Measurements from ENCODE around the gene SFT2D1.

The SFT2D1 gene

DNA sequence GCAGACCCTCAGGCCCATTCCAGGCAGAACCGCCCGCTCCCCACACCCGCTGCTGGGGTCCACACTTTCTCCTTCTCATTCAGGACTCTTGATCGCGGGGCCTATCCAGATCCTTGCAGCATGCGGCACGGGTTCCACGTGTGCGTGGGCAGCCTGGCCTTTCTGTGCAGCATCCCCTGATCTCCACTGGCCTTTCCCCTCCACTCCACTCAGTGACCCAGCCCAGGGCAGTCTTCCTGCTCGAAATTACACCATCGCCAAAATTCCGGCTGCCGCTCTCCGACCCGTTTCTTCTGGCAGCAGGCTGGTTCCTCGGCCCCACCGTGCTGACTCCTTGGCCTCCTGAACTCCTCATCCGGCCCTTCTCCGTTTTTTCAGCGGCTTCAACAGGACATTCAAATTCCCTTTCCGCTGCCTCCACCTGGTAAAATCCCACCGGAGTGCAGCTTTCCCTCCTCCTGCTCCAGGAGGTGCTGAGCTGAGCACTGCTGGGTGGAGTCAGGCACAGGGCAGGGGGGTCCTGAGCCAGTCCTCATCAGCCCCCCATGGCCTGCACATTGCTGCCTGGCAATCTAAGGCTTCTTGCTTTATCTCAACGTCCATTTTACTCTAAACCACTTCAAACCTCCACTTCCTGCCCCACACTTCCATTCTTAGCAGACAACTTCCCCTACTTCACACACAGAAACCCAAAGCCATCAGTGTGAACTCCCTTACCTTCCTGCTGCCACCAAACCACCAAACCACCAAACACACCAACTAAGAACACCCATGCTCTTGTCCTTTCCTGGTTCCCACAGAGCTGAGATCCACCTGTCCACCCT is 9.0 kb downstream of the SFT2D1 start:
- no peak for DNase-seq

DNA sequence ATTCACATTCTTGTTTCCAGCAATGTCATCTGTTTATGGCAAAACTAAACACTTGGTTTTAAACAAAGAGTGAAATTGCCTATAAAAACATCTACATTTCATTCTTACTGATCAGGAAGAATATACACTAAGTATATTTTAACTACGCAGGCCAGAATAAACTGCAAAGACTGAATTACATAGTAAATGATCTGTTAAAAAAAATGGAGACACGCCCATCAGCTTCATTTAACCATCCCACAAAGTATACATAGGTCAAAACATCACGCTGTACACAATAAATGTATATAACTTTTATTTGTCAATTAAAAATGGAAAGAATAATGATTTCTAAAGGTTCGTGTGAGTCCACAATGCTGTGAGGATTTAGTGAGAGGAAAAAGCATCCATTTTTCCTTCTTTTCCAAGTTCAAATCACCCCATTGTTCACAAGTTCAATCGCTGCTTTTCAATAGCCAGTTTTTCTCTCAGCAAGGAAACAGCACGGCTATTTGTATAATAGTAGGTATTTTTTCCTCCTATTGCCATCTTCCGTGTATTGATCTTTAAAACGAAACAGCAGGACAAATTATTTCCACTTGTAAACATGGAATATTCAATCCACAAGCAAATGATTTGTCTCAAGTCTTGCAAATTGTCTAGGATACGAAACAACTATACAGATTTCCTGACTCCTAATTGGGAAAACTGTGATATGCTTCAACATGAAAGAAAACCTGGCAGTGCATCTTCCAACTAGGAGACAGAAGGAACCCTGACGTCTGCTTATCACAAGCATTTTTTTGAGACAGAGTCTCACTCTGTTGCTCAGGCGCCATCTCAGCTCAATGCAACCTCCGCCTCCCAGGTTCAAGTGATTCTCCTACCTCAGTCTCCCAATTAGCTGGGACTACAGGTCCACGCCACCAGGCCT is 10.6 kb downstream of the SFT2D1 start:
- no peak for DNase-seq

DNA sequence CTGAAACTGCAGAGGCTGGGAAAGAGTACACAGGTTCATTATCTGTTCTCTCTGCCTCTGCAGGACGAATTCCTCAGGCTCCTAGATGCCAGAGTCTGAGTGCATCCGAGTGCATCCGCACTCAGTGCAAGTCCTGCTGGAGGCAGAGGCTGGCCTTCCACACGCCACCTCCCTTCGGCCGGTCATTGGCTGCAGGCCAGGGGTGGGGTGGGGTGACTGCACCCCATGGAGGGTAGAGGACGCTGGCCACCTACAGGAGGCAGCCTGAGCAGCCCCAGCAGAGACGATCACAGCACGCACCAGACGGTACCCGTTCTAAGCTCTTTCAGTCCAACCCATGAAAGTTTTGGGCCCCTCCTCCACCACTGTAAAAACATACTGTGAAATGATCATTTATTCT is 11.7 kb downstream of the SFT2D1 start:
- no peak for DNase-seq

DNA sequence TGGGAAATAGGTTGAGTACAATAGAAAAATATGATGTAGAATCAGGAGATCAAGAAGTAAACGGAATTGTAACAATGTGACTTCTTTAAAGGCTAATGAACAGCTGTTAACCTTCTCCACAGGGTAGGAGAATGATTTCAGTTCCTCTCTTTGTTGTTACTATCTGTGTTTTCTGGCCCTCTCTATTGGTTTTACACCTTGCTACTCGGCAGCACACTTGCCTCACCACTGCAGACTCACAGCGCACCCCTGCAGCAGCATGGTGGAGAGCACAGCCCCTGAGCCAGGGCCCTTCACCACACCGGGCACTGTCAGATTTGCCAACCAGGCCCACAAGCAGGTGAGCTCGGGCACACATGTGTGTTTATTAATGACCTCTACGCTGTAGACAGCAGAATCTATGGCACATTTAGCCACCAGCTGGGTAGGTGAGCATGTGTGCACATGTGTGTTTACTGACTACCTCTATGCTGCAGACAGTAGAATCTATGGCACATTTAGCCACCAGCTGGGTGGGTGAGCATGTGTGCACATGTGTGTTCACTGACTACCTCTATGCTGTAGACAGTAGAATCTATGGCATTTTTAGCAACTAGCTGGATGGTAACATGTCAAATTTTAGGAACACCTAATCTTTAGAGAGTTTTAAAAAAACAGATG is 16.8 kb downstream of the SFT2D1 start:
- no peak for DNase-seq

DNA sequence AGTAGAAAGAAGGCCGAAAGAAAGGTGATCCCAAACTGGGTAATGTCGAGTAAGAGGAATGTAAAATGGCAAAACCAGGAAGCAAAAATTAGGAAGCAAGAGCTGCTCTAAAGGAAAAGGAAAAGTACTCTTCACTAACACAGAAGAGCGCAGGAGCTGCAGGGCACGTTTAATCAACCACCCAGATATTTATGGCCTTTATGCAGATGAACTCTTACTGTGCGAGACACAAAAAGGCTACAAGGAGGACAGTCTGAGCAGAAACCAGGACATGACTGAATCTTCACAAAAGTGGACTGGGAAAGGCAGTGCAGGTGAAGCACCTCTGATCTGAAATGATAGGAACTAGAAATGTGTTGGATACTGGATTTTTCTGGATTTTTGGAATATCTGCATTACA is 18.9 kb downstream of the SFT2D1 start:
- no peak for DNase-seq

DNA sequence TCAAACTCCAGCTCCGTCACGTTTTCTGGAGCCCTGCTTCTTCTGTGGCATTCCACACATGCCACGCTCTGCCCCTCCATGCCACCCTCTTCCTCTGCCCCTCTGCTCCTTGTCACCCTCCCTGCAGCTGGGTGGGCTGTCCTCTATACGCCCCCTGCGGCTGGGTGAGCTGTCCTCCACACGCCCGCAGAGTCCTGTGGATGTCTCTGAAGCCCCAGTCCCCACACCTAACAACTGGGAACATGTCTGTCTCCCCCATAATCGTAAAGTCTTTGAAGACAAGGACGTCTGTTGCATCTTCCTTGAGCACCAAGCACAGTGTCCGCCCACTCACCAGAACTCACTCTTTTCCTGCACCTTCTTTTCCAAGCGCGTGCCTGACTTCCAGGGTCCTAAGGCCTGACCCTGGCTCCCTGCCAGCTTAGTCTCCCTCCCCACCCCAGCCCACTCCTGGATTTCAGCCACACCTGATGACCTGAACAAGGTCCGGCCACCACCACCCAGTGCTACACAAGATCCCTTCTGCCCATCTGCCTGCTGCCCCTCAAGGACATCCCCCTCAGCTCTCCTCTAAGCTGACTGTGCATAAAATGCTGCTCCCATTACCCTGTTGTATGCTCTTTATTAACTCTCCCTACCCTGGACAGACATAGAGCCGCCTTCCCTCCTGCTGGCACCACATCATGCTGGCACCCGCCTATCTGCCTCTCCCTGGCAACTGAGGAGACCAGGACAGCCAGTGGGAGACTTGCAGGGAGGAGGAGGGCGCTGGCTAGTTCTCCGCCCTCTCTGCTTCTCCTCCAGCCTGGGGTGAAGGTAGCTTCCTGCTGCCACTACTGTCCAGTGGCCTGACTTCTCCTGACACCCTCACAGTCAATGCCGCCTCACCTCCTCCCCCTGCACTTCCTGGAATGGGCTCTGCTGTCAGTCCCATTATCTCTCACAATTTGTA is 23.4 kb downstream of the SFT2D1 start:
- DNase-seq = peak; percentile 40

DNA sequence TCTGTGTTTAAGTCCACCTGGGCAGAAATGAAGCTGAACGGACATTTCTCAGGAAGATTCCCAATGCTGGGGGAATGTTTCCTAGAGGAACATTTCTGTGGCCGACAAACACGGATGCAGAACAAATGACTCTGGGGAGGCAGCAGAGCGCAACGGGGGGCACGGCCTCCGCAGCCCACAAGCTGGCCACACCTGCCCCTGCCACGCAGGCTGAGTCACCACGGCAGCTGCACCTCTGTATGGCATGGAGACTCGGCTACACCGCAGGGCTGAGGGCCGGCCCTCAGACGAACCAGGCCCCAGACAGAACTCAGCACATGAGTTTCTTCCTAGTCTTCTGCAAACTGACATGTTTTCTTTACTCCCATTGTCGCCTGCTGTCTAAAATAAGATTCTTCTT is 24.1 kb downstream of the SFT2D1 start:
- DNase-seq = peak; percentile 17

DNA sequence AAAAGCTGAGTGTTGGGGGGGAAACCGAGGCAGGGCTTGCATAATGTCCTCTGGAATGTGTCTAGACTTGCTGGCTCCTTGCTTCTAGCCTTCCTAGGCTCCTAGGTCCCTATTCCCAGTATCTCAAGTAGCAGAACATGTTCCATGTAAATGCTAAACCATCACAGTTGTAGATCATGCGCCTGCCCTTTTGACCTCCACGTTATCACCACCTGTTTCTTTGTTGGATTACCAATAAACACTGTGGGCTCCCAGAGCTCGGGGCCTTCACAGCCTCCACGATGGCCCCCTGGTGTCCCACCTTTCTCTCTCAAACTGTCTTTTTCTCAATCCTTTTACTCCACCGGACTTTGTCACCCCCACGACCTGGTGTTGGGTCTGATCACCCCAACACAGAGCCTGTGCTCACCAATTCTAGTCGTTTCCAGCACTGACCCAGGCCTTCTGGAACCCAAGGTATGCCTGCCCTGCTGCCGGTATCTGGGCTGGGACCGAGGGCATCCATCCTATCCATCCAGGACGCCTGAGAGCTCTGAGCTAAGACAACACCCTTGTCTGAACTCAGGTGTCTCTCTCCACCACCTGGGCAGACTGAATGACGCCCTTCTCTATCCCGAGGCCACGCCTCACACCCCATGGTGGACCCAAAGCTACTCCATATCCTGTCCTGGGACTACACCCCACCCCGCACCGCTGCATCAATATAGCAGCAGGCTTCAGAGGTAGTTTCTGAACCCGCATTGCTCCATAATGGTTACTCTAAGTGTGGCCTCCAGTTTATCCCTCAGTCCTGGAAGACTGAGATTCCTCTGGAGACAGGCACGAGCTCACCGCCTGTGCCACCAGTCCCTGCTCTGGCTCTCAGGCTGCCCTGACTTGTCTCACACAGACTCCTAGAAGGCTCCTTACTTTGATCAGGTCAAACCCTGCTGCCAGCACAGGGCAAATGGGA is 24.8 kb downstream of the SFT2D1 start:
- no peak for DNase-seq

DNA sequence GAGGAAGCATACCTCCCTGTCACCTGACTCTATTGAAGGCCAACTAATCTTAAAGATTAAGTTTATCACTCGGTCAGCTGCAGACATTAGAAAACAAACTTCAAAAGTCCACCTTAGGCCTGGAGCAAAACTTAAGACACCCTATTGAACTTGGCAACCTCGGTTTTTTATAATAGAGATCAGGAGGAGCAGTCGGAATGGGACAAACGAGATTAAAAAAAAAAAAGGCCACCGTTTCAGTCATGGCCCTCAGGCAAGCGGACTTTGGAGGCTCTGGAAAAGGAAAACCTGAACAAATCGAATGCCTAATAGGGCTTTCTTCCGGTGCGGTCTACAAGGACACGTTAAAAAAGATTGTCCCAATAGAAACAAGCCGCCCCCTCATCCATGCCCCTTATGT is 26.9 kb downstream of the SFT2D1 start:
- no peak for DNase-seq

DNA sequence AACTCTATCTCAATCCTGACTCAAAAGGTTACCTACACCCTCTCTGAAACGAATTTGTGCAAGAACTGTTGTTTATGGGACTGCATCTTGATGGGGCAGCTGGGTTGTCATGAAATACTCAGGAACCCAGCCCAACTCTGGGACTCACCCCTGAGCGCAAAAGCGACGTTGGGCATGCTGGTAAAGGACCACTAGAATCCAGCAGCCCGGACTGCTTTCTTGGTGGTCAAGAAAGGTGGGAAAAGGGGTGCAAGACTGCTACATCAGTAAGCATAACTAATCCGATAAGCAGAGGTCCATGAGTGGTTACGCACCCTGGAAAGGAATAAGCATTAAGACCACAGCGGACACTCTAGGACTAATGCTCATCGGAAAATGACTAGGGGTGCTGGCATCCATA is 27.9 kb downstream of the SFT2D1 start:
- DNase-seq = no peak

DNA sequence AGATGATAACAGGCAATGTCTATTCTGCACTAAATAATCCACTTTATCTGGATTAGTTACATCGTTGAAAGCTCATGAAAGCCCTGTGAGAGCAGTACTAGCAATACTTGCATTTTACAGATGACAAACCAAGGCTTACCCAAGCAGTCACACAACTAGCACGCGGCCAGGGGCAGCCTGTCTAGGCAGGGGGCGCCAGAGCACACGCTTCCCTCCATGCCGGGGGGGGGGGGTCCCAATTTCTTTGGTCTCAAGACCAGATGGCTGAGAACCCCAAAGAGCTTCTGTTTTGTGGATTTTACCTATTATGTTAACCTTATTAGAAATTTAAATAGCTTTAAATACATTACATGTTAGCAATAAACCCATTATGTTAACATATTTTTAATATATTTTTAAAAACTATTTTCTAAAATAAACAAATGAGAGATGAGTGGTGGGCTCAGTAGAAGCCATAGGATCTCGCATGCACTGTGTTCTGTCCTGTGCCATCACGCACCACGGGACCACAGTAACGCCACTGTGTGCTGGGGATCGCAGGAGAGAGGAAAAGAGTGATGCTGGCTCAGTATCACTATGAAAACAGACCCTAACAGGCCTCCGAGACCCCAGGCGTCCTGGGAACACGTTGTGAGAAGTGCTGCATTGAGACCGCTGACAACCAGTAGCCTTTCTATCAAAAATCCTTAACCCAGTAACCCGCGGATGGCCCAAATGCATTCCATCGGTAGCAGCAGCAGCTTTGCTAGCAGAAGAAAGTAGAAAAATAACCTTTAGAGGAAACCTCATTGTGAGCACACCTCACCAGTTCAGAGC is 28.9 kb downstream of the SFT2D1 start:
- peak; percentile 76 for DNase-seq

DNA sequence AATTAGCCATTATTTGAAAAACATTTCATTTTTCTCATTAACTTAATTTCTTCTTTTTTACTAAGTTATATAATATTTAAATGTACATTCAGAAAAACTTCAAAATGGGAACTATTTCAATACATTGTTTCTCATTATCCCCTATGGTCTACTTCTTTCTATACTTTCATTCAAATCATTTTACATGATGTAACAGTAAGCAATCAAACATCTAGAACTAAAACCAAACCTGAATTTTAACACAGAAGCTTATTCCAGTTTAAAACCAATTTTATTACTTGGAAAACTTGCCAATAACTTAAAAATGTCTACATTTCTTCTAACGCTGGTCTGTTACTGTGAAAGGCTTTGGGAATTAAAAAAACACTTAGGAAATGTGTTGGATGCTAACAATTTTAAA is 29.5 kb downstream of the SFT2D1 start:
- no peak for DNase-seq

DNA sequence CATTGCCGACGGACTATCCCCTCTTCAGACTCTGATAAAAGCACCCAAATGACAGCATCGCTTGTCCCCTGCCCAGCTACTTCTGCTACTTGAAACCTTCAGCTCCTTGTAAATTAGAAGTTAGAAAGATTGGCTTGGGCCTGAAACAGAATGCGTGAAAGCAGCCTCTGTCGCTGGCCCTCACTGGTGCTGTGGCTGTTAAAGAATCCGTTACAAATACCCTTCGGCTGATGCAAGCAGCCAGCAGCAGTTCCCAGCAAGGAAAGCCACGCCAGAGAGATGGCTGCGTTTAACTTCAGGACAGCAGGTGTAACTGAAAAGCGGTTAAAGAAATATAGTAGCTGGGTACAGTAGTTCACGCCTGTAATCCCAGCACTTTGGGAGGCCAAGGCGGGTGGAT is 31.7 kb downstream of the SFT2D1 start:
- no peak for DNase-seq

DNA sequence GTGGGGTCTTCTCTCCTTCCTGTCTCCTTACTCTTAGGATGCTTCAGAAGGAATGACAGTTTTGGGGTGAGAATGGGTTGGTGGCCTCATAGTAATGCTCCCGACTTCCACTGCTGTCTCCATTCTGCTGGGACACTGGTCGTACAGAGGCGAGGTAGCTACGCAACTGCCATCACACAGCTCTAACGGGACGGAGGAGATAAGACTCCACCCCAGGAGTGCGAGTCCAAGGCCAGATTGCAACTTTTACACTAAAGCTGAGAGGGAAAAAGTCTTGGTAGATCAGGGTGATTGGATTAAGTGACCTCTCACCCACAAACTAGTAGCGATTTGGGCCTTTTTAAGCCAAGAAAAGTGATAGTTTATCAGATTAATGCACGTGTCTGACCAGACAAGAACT is 32.4 kb downstream of the SFT2D1 start:
- no peak for DNase-seq

DNA sequence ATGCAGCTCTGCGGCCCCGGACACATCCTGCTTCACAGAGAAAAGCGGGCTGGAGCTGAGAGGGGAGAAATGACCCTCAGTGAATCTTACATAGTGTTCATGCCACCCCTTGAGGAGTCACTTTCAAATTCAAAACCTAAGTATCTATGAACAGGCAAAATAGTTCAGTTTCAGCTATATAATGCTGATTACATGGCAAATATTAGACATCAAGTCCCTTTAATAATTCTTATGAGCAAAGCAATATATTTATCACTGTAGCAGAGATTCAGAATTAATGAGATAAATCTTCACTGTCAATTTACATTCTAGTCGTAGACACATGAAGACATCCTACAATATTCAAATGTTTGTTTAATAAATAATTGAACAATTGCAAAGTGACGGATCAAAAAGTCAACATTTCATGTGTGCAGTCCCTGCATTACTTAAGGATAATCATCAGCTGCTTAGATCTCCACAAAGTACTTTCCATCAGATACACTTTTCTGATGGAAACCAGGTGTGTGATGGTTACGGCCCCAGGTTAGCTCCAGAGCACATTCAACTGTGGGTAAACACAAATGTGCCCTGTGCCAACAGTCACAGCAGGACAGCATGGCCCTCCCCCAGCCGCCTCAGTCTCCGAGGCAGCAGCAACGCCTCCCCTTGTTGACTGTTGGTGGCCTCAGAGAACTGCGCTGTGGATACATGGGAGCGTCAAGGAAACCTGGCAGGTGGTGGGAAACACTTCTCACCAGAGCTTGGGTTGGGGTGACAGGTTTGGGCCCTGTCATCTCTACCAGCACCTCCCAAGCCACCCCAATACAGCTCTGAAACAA is 33.4 kb downstream of the SFT2D1 start:
- peak; percentile 96 for DNase-seq

DNA sequence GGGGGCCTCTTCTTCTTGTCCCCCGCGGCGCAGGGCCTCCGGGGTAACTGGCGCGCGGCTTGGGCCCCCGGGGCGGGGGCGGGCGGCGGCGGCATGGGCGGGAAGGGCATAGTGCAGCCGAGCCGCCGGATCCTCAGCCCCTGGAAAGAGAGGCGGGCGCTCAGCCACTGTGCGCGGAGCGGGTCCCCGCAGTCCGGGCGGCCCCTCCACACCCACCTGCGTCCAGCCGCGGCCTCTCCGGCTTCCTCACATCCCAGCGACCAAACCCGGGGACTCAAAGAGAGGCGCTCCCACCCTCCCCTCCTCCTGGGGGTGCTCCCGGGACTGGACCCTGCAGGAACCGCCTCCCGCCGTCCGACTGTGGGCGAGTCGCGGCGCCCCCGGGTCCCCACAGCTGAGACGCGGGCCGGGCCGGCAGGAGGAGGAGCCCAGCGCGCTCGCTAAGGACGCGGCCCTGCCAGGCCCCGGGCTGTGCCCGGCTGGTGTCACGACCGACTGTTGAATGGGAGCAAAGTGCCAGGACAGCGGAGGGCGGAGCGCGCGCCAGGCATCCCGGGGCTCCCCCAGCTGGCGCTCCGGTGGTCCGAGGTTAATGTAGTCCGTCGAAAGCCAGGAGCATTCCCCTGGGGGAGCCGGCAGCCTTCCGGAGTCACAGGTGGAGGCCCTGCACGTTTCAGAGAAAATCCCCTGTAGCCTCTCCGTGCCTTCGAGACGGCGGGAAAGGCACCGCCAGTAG is 34.1 kb downstream of the SFT2D1 start, which contains the start of gene PRR18:
TSS of gene PRR18 (minus strand) at position 360 of the 736 bp plus-strand sequence. CDS start at position 110, 250 bp downstream.
- DNase-seq = peak; percentile 76

DNA sequence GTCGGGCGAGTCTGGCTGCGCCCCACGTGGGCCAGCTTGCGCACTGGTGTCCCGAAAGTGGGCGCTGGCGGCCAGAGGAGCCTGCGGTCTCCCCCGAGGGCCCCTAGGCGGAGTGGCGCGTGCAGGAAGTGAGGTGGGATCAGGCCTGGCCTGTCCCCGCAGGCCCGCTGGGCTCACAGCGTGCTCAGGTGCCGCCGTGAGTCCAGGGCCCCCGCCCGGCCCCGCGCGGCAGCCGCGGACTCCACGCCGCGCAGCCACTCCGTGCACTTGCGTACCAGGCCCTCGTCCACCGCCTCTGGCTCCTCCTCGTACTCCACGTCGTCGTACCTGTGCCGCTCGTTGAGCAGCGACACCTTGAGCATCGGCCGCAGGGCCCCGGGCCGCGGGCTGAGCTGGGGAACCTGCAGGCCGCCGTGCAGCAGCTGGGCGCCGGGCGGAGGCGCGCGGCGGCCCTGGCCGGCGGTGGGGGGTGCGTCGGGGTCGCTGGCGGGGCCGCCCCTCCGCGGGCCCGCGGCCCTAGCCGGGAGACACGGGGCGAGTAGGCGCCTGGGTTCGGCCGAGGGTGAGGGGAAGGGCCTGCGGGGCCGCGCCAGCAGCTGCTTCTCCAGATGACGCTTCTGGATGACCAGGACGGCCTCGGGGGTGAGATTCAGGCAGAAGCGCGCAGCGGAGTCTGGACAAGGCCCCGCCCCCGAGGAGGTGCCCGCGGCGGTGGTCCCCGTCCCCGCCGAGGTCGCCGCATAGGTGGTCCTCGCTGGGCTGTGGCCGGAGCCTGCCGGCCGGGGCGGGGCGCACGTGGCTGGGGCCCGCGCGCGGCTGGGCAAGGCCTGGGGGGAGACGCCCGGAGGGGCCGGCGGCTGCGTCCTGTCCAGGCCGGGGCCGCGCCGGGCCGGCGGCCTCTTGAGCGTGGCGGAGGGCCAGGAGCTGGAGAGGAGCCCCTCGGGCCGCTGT is 35.0 kb downstream of the SFT2D1 start:
- DNase-seq = peak; percentile 74
